MCF 10A (cell line): ENCODE data around the gene MGMT. TPM values are rescaled to one million over a fixed set of nuclear protein-coding genes. Genes with fewer than 3 reads are reported as not detected.

Source experiments
- BruUV-seq: library from RNA; stranded (reverse); fragments of 400-500 nt; replicated peaks from 2 replicates; lab custom pipeline; 2021; lab: Mats Ljungman, UMichigan
- CTCF ChIA-PET: fragments of 300-600 bp; sonication (Branson Sonifier 250); formaldehyde crosslinking; extraction: SDS; loops from one replicate; lab custom pipeline; 2021; ENCODE audit warnings: antibody characterized with exemption, inconsistent platforms; lab: Yijun Ruan, JAX
- POLR2A ChIA-PET: fragments of 300-600, 350-650 bp; sonication (Branson Sonifier 250); formaldehyde crosslinking; extraction: SDS; loops from one replicate; lab custom pipeline; 2020; ENCODE audit warnings: antibody characterized with exemption, inconsistent platforms; lab: Yijun Ruan, JAX
- DNase-seq: peaks from one replicate; pipeline ENCODE4 v3.0.0-alpha.2; 2018; ENCODE audit not compliant: unreplicated experiment
- H3K27ac Mint-ChIP-seq: one replicate; pipeline ENCODE4 v1.8.0; 2022; ENCODE audit warnings: mild to moderate bottlenecking, low read depth, mixed read lengths; ENCODE audit not compliant: unreplicated experiment
- H3K27me3 Mint-ChIP-seq: one replicate; pipeline ENCODE4 v1.8.0; 2022; ENCODE audit warnings: mixed read lengths; ENCODE audit not compliant: insufficient read depth, unreplicated experiment
- H3K36me3 Mint-ChIP-seq: one replicate; pipeline ENCODE4 v1.8.0; 2022; ENCODE audit warnings: mild to moderate bottlenecking, moderate library complexity, mixed read lengths; ENCODE audit not compliant: insufficient read depth, unreplicated experiment
- H3K4me1 Mint-ChIP-seq: one replicate; pipeline ENCODE4 v1.8.0; 2022; ENCODE audit warnings: mixed read lengths; ENCODE audit not compliant: insufficient read depth, unreplicated experiment
- H3K4me3 Mint-ChIP-seq: one replicate; pipeline ENCODE4 v1.8.0; 2022; ENCODE audit warnings: mild to moderate bottlenecking, moderate library complexity, mixed read lengths; ENCODE audit not compliant: unreplicated experiment
- H3K9me3 Mint-ChIP-seq: one replicate; pipeline ENCODE4 v1.8.0; 2022; ENCODE audit warnings: mixed read lengths; ENCODE audit not compliant: unreplicated experiment
- CTCF ChIP-seq: fragments of 200-600 bp; IDR thresholded peaks from one replicate; pipeline ENCODE4 v1.8.0; 2022; ENCODE audit warnings: antibody characterized with exemption, mild to moderate bottlenecking; ENCODE audit not compliant: unreplicated experiment
- intact Hi-C: fragments of 100-400 bp; cut with micrococcal nuclease; formaldehyde crosslinking; loops from 2 replicates; pipeline ENCODE4 v1.14.1; 2022
- total RNA-seq: library from RNA; stranded (reverse); gene quantifications from 2 replicates; pipeline ENCODE4 v1.2.3, GENCODE V29; 2022

Gene MGMT
- total RNA-seq, 1 experiment from 2014 or later = 18.0 TPM

- no peak for DNase-seq
- intact Hi-C loops = no loop called here
- no TSS peak for BruUV-seq
- Mint-ChIP-seq H3K27me3 (no peaks in the 10 kb centered on the region), H3K36me3 (no peaks in the 10 kb centered on the region), H3K27ac (no peak overlapping the region), H3K4me1 (peaks cover 5% of the 10 kb centered on the region), H3K9me3 (peaks cover 8% of the 10 kb centered on the region), H3K4me3 (no peak overlapping the region)
- no peak for TF ChIP-seq CTCF
- CTCF ChIA-PET = interaction anchor here (0.6 to 1.5 kb wide), 3 partner anchors 304 to 604 kb away, joined by 3 to 5 read pairs (median 3); no protein-coding TSS in a partner anchor
- POLR2A ChIA-PET = no interaction called here
These were observed 39.2 kb downstream of the MGMT start for GRCh38 chr10:129506101-129506797.

- CTCF ChIA-PET = interaction anchor here (0.6 kb wide), 1 partner anchor 647 kb away, joined by 4 read pairs; no protein-coding TSS in a partner anchor
- peaks cover 5% of the 10 kb centered on the region for H3K4me1 Mint-ChIP-seq
- H3K27me3 Mint-ChIP-seq = no peaks in the 10 kb centered on the region
- no TSS peak for BruUV-seq
- no peak for TF ChIP-seq CTCF
- H3K27ac Mint-ChIP-seq = no peak overlapping the region
- POLR2A ChIA-PET = no interaction called here
- H3K4me3 Mint-ChIP-seq = no peak overlapping the region
- intact Hi-C loops = no loop called here
- DNase-seq = no peak
- H3K36me3 Mint-ChIP-seq = no peaks in the 10 kb centered on the region
- H3K9me3 Mint-ChIP-seq = peaks cover 8% of the 10 kb centered on the region
These were observed 40.3 kb downstream of the MGMT start for GRCh38 chr10:129507216-129507889.

GRCh38 chr10:129509155-129509554, 42.1 kb downstream of the MGMT start:
- peaks cover 8% of the 10 kb centered on the region for H3K9me3 Mint-ChIP-seq
- intact Hi-C loops = no loop called here
- CTCF ChIA-PET = interaction anchor here (0.7 kb wide), 1 partner anchor 63 kb away, joined by 3 read pairs; no protein-coding TSS in a partner anchor
- no peak overlapping the region for H3K27ac Mint-ChIP-seq
- no peaks in the 10 kb centered on the region for H3K4me1 Mint-ChIP-seq
- BruUV-seq = no TSS peak
- no peak for DNase-seq
- TF ChIP-seq CTCF = no peak
- no peaks in the 10 kb centered on the region for H3K27me3 Mint-ChIP-seq
- POLR2A ChIA-PET = no interaction called here
- H3K4me3 Mint-ChIP-seq = no peak overlapping the region
- H3K36me3 Mint-ChIP-seq = no peaks in the 10 kb centered on the region

- Mint-ChIP-seq H3K36me3 (no peaks in the 10 kb centered on the region), H3K9me3 (peaks cover 8% of the 10 kb centered on the region), H3K4me1 (no peaks in the 10 kb centered on the region), H3K27ac (no peak overlapping the region), H3K4me3 (no peak overlapping the region), H3K27me3 (no peaks in the 10 kb centered on the region)
- POLR2A ChIA-PET = no interaction called here
- no peak for TF ChIP-seq CTCF
- CTCF ChIA-PET = interaction anchor here (0.7 kb wide), 1 partner anchor 62 kb away, joined by 3 read pairs; no protein-coding TSS in a partner anchor
- BruUV-seq = no TSS peak
- DNase-seq = no peak
- intact Hi-C loops = no loop called here
These were observed 42.8 kb downstream of the MGMT start for GRCh38 chr10:129509835-129510234.
